CD4-positive, alpha-beta T cell treated with Interleukin-12 subunit alpha and Interleukin-12 subunit beta, for 1 hour (primary cell): ENCODE results near the gene TEDC1.

Experiments used
- DNase-seq: peaks from one replicate; pipeline ENCODE4 v3.0.0-alpha.2; 2020

TEDC1 gene

GRCh38 chr14:105527381-105527825 lies 36.4 kb downstream of the TEDC1 start:
- DNase-seq = no peak

GRCh38 chr14:105527826-105528585 lies 37.0 kb downstream of the TEDC1 start:
- peak; percentile 85 for DNase-seq

- no peak for DNase-seq
Observed at GRCh38 chr14:105528586-105529318, 37.7 kb downstream of the TEDC1 start.

- no peak for DNase-seq
Observed at GRCh38 chr14:105529319-105529568, 38.2 kb downstream of the TEDC1 start.

GRCh38 chr14:105529569-105530284 lies 38.7 kb downstream of the TEDC1 start:
- peak; percentile 46 for DNase-seq

GRCh38 chr14:105530285-105531087 lies 39.4 kb downstream of the TEDC1 start:
- no peak for DNase-seq

- no peak for DNase-seq
Observed at GRCh38 chr14:105531088-105531893, 40.2 kb downstream of the TEDC1 start.

- no peak for DNase-seq
Observed at GRCh38 chr14:105531894-105532623, 41.0 kb downstream of the TEDC1 start.

- DNase-seq = no peak
Observed at GRCh38 chr14:105532735-105533141, 41.7 kb downstream of the TEDC1 start.

- no peak for DNase-seq
Observed at GRCh38 chr14:105533391-105533790, 42.3 kb downstream of the TEDC1 start.

GRCh38 chr14:105533811-105534498 lies 42.9 kb downstream of the TEDC1 start:
- DNase-seq = no peak

- DNase-seq = no peak
Observed at GRCh38 chr14:105534586-105534985, 43.5 kb downstream of the TEDC1 start.

- no peak for DNase-seq
Observed at GRCh38 chr14:105536051-105536450, 45.0 kb downstream of the TEDC1 start.

GRCh38 chr14:105536691-105537579 lies 45.9 kb downstream of the TEDC1 start:
- no peak for DNase-seq

- peak; percentile 73 for DNase-seq
Observed at GRCh38 chr14:105537580-105538474, 46.8 kb downstream of the TEDC1 start.

GRCh38 chr14:105538481-105539049 lies 47.5 kb downstream of the TEDC1 start:
- no peak for DNase-seq

- no peak for DNase-seq
Observed at GRCh38 chr14:105540811-105541210, 49.8 kb downstream of the TEDC1 start.

GRCh38 chr14:105541218-105541875 lies 50.3 kb downstream of the TEDC1 start:
- DNase-seq = no peak
